Natural killer cell (primary cell): ENCODE results near the gene ATP2A3. TPM values are rescaled to one million over a fixed set of nuclear protein-coding genes. Genes with fewer than 3 reads are reported as not detected.

ENCODE experiments used
- ATAC-seq, 3 donors: fragments of 150-1000 bp in 2 of 3; fragments of 200-7000 bp in 1 of 3; cut with Tn5 transposase; 1 replicate in 1 of 3; 2 replicates in 2 of 3; pipeline ENCODE4 v1.10.0; 2021; ENCODE audit warnings: mild to moderate bottlenecking in 2 of 3, moderate library complexity in 2 of 3
- DNase-seq, 2 donors: peaks; one replicate each; pipeline versions ENCODE4 v3.0.0 to v3.0.0-alpha.2; 2013 to 2021; ENCODE audit warnings: mixed read lengths in 1 of 2
- H3K27ac ChIP-seq: one replicate; pipeline ENCODE4 v1.5.1; 2013; ENCODE audit warnings: mild to moderate bottlenecking, low read length
- H3K27me3 ChIP-seq: one replicate; pipeline ENCODE4 v1.6.1; 2013; ENCODE audit warnings: low read length; ENCODE audit not compliant: control insufficient read depth, insufficient read depth
- H3K36me3 ChIP-seq: one replicate; pipeline ENCODE4 v1.6.1; 2013; ENCODE audit warnings: low read length; ENCODE audit not compliant: control insufficient read depth, insufficient read depth
- H3K4me1 ChIP-seq: one replicate; pipeline ENCODE4 v1.6.1; 2013; ENCODE audit warnings: low read length; ENCODE audit not compliant: control insufficient read depth, insufficient read depth
- H3K4me3 ChIP-seq: one replicate; pipeline ENCODE4 v1.5.1; 2013; ENCODE audit warnings: low read length
- H3K9me3 ChIP-seq: one replicate; pipeline ENCODE4 v1.6.1; 2013; ENCODE audit warnings: low read length; ENCODE audit not compliant: control insufficient read depth, insufficient read depth
- H3K27ac Mint-ChIP-seq, 2 donors: one replicate each; pipeline ENCODE4 v1.8.0; 2022; ENCODE audit warnings: mild to moderate bottlenecking in 2 of 2, mixed read lengths in 2 of 2, moderate library complexity in 1 of 2
- H3K27me3 Mint-ChIP-seq, 2 donors: one replicate each; pipeline ENCODE4 v1.8.0; 2022; ENCODE audit warnings: low read depth in 2 of 2, mixed read lengths in 2 of 2
- H3K36me3 Mint-ChIP-seq: one replicate; pipeline ENCODE4 v1.8.0; 2022; ENCODE audit warnings: mixed read lengths
- H3K4me1 Mint-ChIP-seq, 2 donors: one replicate each; pipeline ENCODE4 v1.8.0; 2022; ENCODE audit warnings: mixed read lengths in 2 of 2
- H3K4me3 Mint-ChIP-seq: one replicate; pipeline ENCODE4 v1.8.0; 2022; ENCODE audit warnings: mild to moderate bottlenecking, moderate library complexity, mixed read lengths
- H3K9me3 Mint-ChIP-seq, 2 donors: one replicate each; pipeline ENCODE4 v1.8.0; 2022; ENCODE audit warnings: mixed read lengths in 2 of 2
- CTCF ChIP-seq: fragments of 200-600 bp; IDR thresholded peaks from one replicate; pipeline ENCODE4 v1.8.0; 2022; ENCODE audit warnings: antibody characterized with exemption
- WGBS: methylation state at CpG from one replicate; pipeline ENCODE4 v1.1.7; 2013; ENCODE audit warnings: missing lambda C conversion rate; ENCODE audit not compliant: insufficient coverage; 5-methylcytosine and 5-hydroxymethylcytosine counted together
- intact Hi-C: fragments of 100-400 bp; cut with micrococcal nuclease; formaldehyde crosslinking; loops from one replicate; pipeline ENCODE4 v1.14.2; 2022
- total RNA-seq, 4 donors: library from RNA; stranded (reverse); fragments of 120-200 nt in 1 of 4; gene quantifications; one replicate each; pipeline versions ENCODE4 v1.2.3 to v1.2.4, GENCODE V29; 2013 to 2022

Gene ATP2A3
- total RNA-seq, 3 donors from 2014 or later (not counting 1 experiment from before 2014, with no cell fraction given) = 326 to 397 (median 377) TPM

GRCh38 chr17:3986270-3986938 is 22.2 kb upstream of the ATP2A3 start:
- TF ChIP-seq CTCF = no peak
- H3K27me3 ChIP-seq = no peaks in the 10 kb centered on the region
- intact Hi-C loops = no loop called here
- WGBS = 81% methylated on average over 16 of the region's 16 CpGs
- ATAC-seq (no peak), DNase-seq (no peak)
- H3K27ac ChIP-seq = no peak overlapping the region
- H3K9me3 ChIP-seq = no peaks in the 10 kb centered on the region
- no peaks in the 10 kb centered on the region for H3K36me3 Mint-ChIP-seq
- H3K4me1 ChIP-seq = peaks cover 7% of the 10 kb centered on the region
- no peak overlapping the region for H3K4me3 ChIP-seq
- H3K4me1 Mint-ChIP-seq = no peaks in the 10 kb centered on the region
- H3K36me3 ChIP-seq = no peaks in the 10 kb centered on the region
- H3K4me3 Mint-ChIP-seq = no peak overlapping the region
- H3K27ac Mint-ChIP-seq = no peak overlapping the region
- H3K27me3 Mint-ChIP-seq = peaks cover 0 to 6% of the 10 kb centered on the region in 2 donors
- no peaks in the 10 kb centered on the region for H3K9me3 Mint-ChIP-seq

- H3K27me3 Mint-ChIP-seq = peaks cover 0 to 1% of the 10 kb centered on the region in 2 donors
- WGBS = 57% methylated on average over 14 of the region's 14 CpGs
- H3K27ac Mint-ChIP-seq = no peak overlapping the region
- intact Hi-C loops = no loop called here
- Histone ChIP-seq H3K9me3 (no peaks in the 10 kb centered on the region), H3K4me3 (no peak overlapping the region), H3K27me3 (no peaks in the 10 kb centered on the region), H3K4me1 (peaks cover 7% of the 10 kb centered on the region), H3K27ac (no peak overlapping the region), H3K36me3 (no peaks in the 10 kb centered on the region)
- ATAC-seq (no peak), DNase-seq (no peak)
- no peak overlapping the region for H3K4me3 Mint-ChIP-seq
- no peak for TF ChIP-seq CTCF
- no peaks in the 10 kb centered on the region for H3K36me3 Mint-ChIP-seq
- no peaks in the 10 kb centered on the region for H3K9me3 Mint-ChIP-seq
- no peaks in the 10 kb centered on the region for H3K4me1 Mint-ChIP-seq
These were observed 21.6 kb upstream of the ATP2A3 start for GRCh38 chr17:3985846-3986245.

GRCh38 chr17:3983606-3984484 is 19.6 kb upstream of the ATP2A3 start:
- Mint-ChIP-seq H3K27me3 (no peaks in the 10 kb centered on the region), H3K4me3 (no peak overlapping the region), H3K9me3 (no peaks in the 10 kb centered on the region), H3K36me3 (no peaks in the 10 kb centered on the region), H3K4me1 (no peaks in the 10 kb centered on the region), H3K27ac (no peak overlapping the region)
- intact Hi-C loops = no loop called here
- Histone ChIP-seq H3K27ac (no peak overlapping the region), H3K9me3 (no peaks in the 10 kb centered on the region), H3K27me3 (no peaks in the 10 kb centered on the region), H3K36me3 (no peaks in the 10 kb centered on the region), H3K4me3 (no peak overlapping the region), H3K4me1 (peaks cover 7% of the 10 kb centered on the region)
- WGBS = 85% methylated on average over 18 of the region's 18 CpGs
- TF ChIP-seq CTCF = no peak
- ATAC-seq (no peak), DNase-seq (no peak)
